GM12892 (cell line): ENCODE data around the gene LKAAEAR1.

Source experiments
- POLR2A ChIP-seq: IDR thresholded peaks from 2 replicates; pipeline ENCODE4 v1.6.1; 2011; ENCODE audit warnings: low read depth, low read length, control low read depth
- POLR2AphosphoS5 ChIP-seq: IDR thresholded peaks from 2 replicates; pipeline ENCODE4 v1.6.1; 2011; ENCODE audit warnings: low read depth, low read length, control low read depth
- TAF1 ChIP-seq: IDR thresholded peaks from 2 replicates; pipeline ENCODE4 v1.6.1; 2011; ENCODE audit warnings: low read depth, mild to moderate bottlenecking, control low read depth, low read length, borderline replicate concordance

GRCh38 chr20:64079273-64080012 is 4.8 kb downstream of the LKAAEAR1 start, which contains the start of gene RGS19:
- TF ChIP-seq POLR2A (no peak), POLR2AphosphoS5 (no peak), TAF1 (no peak)
